Endodermal cell (in vitro differentiated cells): ENCODE measurements around the gene EPHX1. TPM values are rescaled to one million over a fixed set of nuclear protein-coding genes. Genes with fewer than 3 reads are reported as not detected.

Source experiments
- DNase-seq: peaks from one replicate; pipeline ENCODE4 v3.0.0-alpha.2; 2017
- H3K27ac ChIP-seq: 2 replicates; pipeline ENCODE4 v1.5.1; 2013; ENCODE audit warnings: mild to moderate bottlenecking, low read depth, low read length, moderate library complexity
- H3K27me3 ChIP-seq: 2 replicates; pipeline ENCODE4 v1.6.1; 2013; ENCODE audit warnings: mild to moderate bottlenecking, low read length, moderate library complexity; ENCODE audit not compliant: insufficient read depth, control insufficient read depth, poor library complexity, severe bottlenecking
- H3K36me3 ChIP-seq: 2 replicates; pipeline ENCODE4 v1.7.0; 2013; ENCODE audit warnings: mild to moderate bottlenecking, low read length, moderate library complexity; ENCODE audit not compliant: control insufficient read depth, insufficient read depth
- H3K4me1 ChIP-seq: one replicate; pipeline ENCODE4 v1.7.0; 2013; ENCODE audit warnings: low read length; ENCODE audit not compliant: control insufficient read depth, insufficient read depth
- H3K4me3 ChIP-seq: 2 replicates; pipeline ENCODE4 v1.5.1; 2013; ENCODE audit warnings: mild to moderate bottlenecking, low read length, moderate library complexity
- H3K9ac ChIP-seq: 2 replicates; pipeline ENCODE4 v1.6.1; 2013; ENCODE audit warnings: mild to moderate bottlenecking, low read length, moderate library complexity; ENCODE audit not compliant: poor library complexity, severe bottlenecking; ENCODE audit errors: extremely low read depth
- H3K9me3 ChIP-seq: 2 replicates; pipeline ENCODE4 v1.6.1; 2013; ENCODE audit warnings: mild to moderate bottlenecking, low read length, moderate library complexity; ENCODE audit not compliant: control insufficient read depth
- H3K27ac Mint-ChIP-seq: 2 replicates; pipeline ENCODE4 v1.8.0; 2020; ENCODE audit warnings: mixed read lengths
- H3K27me3 Mint-ChIP-seq: 2 replicates; pipeline ENCODE4 v1.8.0; 2021; ENCODE audit warnings: mild to moderate bottlenecking, mixed read lengths; ENCODE audit not compliant: insufficient read depth
- H3K36me3 Mint-ChIP-seq: 2 replicates; pipeline ENCODE4 v1.8.0; 2020; ENCODE audit warnings: low read depth, mixed read lengths
- H3K4me1 Mint-ChIP-seq: 2 replicates; pipeline ENCODE4 v1.8.0; 2020; ENCODE audit warnings: mixed read lengths
- H3K4me3 Mint-ChIP-seq: 2 replicates; pipeline ENCODE4 v1.8.0; 2020; ENCODE audit warnings: mild to moderate bottlenecking, moderate library complexity, mixed read lengths
- H3K9me3 Mint-ChIP-seq: 2 replicates; pipeline ENCODE4 v1.8.0; 2020; ENCODE audit warnings: mild to moderate bottlenecking, mixed read lengths
- CTCF ChIP-seq: fragments of 200-600 bp; sonication (generic); conservative IDR thresholded peaks from 2 replicates; pipeline ENCODE4 v1.5.0; 2021; ENCODE audit warnings: antibody characterized with exemption, mild to moderate bottlenecking
- WGBS, 2 experiments: methylation state at CpG; one replicate each; pipeline versions ENCODE4 v1.1.5 to v1.1.7; 2013; ENCODE audit warnings: missing lambda C conversion rate in 2 of 2, mixed read lengths in 1 of 2; ENCODE audit not compliant: insufficient coverage in 1 of 2, insufficient read length in 1 of 2; 5-methylcytosine and 5-hydroxymethylcytosine counted together
- total RNA-seq, 2 donors: library from RNA; stranded (reverse); fragmentation: NEBNext Ultra II Directional in 1 of 2; extraction: Animal tissue kit (Norgen Biotek cat#: 25700) in 1 of 2; gene quantifications; 2 replicates in 1 of 2; 3 replicates in 1 of 2; pipeline ENCODE4 v1.2.1, GENCODE V29; 2021

The EPHX1 gene
- total RNA-seq, 2 donors from 2014 or later = 49.2 to 84.1 TPM

DNA sequence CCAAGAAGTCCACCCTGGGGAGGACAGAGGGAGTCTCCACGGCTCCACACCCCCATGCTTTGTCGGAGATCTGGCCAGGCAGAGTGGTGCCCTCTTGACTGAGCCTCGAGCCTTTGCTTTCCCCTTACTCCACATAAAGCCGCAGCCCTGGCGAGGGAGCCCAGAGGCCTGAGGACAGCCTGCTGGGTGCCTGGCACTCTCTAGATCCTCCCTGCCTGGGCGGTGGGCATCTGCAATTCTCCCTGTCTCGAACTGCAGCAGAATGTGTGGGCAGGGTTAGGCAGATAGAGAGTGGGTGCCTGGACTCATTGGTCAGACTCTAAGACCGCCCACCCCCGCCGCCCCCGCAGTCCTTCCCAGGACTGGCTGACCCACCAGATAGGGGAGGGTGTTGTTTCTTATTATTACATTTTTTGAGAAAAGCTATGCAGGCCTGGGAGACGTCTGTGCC, 13.9 kb downstream of the EPHX1 start:
- peaks cover 32% of the 10 kb centered on the region for H3K4me1 Mint-ChIP-seq
- Histone ChIP-seq H3K27me3 (no peaks in the 10 kb centered on the region), H3K27ac (peak overlapping the region; percentile 22), H3K9me3 (no peaks in the 10 kb centered on the region), H3K9ac (no peak overlapping the region), H3K4me3 (no peak overlapping the region), H3K36me3 (peaks cover 39% of the 10 kb centered on the region), H3K4me1 (peaks cover 15% of the 10 kb centered on the region)
- no peak overlapping the region for H3K4me3 Mint-ChIP-seq
- H3K36me3 Mint-ChIP-seq = peaks cover 31% of the 10 kb centered on the region
- DNase-seq = no peak
- H3K27ac Mint-ChIP-seq = peak overlapping the region; percentile 33
- WGBS, 2 experiments = 81 to 87% methylated on average over 6 to 12 of the region's 12 CpGs
- TF ChIP-seq CTCF = no peak
- H3K27me3 Mint-ChIP-seq = no peaks in the 10 kb centered on the region
- H3K9me3 Mint-ChIP-seq = no peaks in the 10 kb centered on the region

- no peaks in the 10 kb centered on the region for H3K9me3 ChIP-seq
- DNase-seq = peak; percentile 66
- no peaks in the 10 kb centered on the region for H3K9me3 Mint-ChIP-seq
- peaks cover 15% of the 10 kb centered on the region for H3K4me1 ChIP-seq
- peaks cover 43% of the 10 kb centered on the region for H3K36me3 ChIP-seq
- WGBS, 2 experiments = 67 to 79% methylated on average over 3 to 12 of the region's 12 CpGs
- no peaks in the 10 kb centered on the region for H3K27me3 Mint-ChIP-seq
- H3K27me3 ChIP-seq = no peaks in the 10 kb centered on the region
- no peak overlapping the region for H3K4me3 Mint-ChIP-seq
- H3K27ac Mint-ChIP-seq = no peak overlapping the region
- no peak overlapping the region for H3K27ac ChIP-seq
- peak overlapping the region; percentile 13 for H3K9ac ChIP-seq
- no peak overlapping the region for H3K4me3 ChIP-seq
- H3K36me3 Mint-ChIP-seq = peaks cover 33% of the 10 kb centered on the region
- TF ChIP-seq CTCF = peak; percentile 17
- peaks cover 30% of the 10 kb centered on the region for H3K4me1 Mint-ChIP-seq
These were observed 14.6 kb downstream of the EPHX1 start for GRCh38 chr1:225824533-225824941.

- no peaks in the 10 kb centered on the region for H3K27me3 ChIP-seq
- no peak overlapping the region for H3K27ac ChIP-seq
- H3K4me3 ChIP-seq = no peak overlapping the region
- no peak for TF ChIP-seq CTCF
- Mint-ChIP-seq H3K9me3 (no peaks in the 10 kb centered on the region), H3K4me1 (peaks cover 30% of the 10 kb centered on the region), H3K36me3 (peaks cover 30% of the 10 kb centered on the region), H3K27me3 (no peaks in the 10 kb centered on the region), H3K4me3 (no peak overlapping the region), H3K27ac (no peak overlapping the region)
- peaks cover 15% of the 10 kb centered on the region for H3K4me1 ChIP-seq
- peaks cover 44% of the 10 kb centered on the region for H3K36me3 ChIP-seq
- no peak overlapping the region for H3K9ac ChIP-seq
- 83 to 89% methylated on average over 2 to 6 of the region's 6 CpGs for WGBS, 2 experiments
- H3K9me3 ChIP-seq = no peaks in the 10 kb centered on the region
- no peak for DNase-seq
These were observed 15.2 kb downstream of the EPHX1 start for GRCh38 chr1:225825078-225825477.
